Measurements from ENCODE around the gene IL34. TPM values are rescaled to one million over a fixed set of nuclear protein-coding genes. Genes with fewer than 3 reads are reported as not detected.

Gene IL34
- total RNA-seq, 1 experiment from 2014 or later = 0.35 TPM

DNA sequence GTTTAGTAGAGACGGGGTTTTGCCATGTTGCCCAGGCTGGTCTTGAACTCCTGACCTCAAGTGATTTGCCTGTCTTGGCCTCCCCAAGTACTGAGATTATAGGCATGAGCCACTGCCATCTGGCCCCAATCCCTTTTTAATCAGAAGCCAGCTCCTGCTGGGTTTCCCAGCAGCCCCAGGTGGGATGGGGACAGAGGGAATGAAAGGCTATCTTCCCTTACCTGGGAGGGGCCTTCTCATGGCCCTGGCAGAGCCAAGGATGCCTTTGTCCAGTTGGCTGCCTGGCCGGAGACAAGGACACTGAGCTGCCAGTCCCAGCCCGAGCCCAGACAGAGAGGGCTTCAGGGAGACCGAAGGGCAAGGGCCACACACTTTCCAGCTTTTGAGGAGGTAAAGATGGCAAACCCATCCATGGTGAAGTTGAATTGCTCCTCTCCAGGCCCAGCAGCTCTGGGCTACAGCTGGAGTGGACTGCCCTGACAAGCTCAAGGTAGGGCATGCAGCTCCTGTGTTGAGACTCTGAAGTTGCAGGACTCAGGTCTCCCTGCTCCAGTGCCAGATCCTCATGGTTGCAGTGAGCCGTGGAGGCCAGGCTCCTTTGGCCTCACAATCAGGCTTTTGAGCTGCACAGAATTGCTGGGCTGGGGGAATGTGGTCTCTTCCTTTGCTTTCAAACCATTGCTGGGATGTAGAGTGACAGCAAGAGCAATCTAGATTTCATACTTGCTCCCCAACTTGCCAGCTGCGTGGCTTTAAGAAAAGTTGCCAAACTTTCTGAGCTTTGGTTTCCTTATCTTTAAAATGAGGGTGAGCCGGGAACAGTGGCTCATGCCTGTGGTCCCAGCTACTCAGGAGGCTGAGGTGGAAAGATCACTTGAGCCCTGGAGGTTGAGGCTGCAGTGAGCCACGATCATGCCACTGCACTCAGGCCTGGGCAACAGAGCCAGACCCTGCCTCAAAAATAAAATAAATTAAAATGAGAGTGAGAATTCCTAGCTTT, 44.5 kb upstream of the IL34 start:
- H3K27me3 Mint-ChIP-seq (ENCODE audit: unreplicated experiment) = peaks cover 19% of the 10 kb centered on the region
- no peaks in the 10 kb centered on the region for H3K36me3 Mint-ChIP-seq (ENCODE audit: insufficient read depth, unreplicated experiment)
- CTCF ChIA-PET = interaction anchor here (0.6 kb wide), 1 partner anchor 1771 kb away, joined by 5 read pairs; no protein-coding TSS in a partner anchor
- H3K4me1 Mint-ChIP-seq (ENCODE audit: low read depth, unreplicated experiment) = no peaks in the 10 kb centered on the region
- intact Hi-C loops (cut with micrococcal nuclease; ENCODE audit: unreplicated experiment) = loop anchor here (10.0 kb wide), 1 partner anchor 53 kb away; no protein-coding TSS in a partner anchor
- no peak overlapping the region for H3K27ac Mint-ChIP-seq (ENCODE audit: unreplicated experiment)
- TF ChIP-seq, protein P1, sequence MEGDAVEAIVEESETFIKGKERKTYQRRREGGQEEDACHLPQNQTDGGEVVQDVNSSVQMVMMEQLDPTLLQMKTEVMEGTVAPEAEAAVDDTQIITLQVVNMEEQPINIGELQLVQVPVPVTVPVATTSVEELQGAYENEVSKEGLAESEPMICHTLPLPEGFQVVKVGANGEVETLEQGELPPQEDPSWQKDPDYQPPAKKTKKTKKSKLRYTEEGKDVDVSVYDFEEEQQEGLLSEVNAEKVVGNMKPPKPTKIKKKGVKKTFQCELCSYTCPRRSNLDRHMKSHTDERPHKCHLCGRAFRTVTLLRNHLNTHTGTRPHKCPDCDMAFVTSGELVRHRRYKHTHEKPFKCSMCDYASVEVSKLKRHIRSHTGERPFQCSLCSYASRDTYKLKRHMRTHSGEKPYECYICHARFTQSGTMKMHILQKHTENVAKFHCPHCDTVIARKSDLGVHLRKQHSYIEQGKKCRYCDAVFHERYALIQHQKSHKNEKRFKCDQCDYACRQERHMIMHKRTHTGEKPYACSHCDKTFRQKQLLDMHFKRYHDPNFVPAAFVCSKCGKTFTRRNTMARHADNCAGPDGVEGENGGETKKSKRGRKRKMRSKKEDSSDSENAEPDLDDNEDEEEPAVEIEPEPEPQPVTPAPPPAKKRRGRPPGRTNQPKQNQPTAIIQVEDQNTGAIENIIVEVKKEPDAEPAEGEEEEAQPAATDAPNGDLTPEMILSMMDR (IDR thresholded peaks at IDR 0.05; ENCODE audit: unreplicated experiment) = no peak
- no TSS peak for BruUV-seq (replicated peaks)
- DNase-seq = no peak
- H3K9me3 Mint-ChIP-seq (ENCODE audit: low read depth, unreplicated experiment) = no peaks in the 10 kb centered on the region
- H3K4me3 Mint-ChIP-seq (ENCODE audit: low read depth, unreplicated experiment) = no peak overlapping the region

DNA sequence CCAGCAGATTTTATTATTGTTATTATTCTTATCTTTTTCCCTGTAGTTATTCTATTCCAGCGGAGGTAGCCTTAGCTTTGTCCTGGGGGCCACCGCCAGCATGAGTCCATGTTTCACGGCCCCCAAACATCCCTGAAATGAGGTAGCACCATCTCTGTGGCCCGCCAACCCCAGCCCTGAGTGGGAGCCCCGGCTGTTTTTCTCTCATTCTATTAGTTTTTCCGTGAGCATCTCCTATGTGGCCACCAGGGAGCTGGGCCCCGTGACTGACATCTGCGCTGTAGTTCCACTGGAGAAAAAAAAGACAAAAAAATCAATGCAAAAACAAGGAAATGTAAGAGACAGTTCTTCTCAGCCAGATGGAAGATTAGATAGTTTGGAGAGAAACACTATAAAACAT, 43.5 kb upstream of the IL34 start:
- DNase-seq = no peak
- no peak overlapping the region for H3K27ac Mint-ChIP-seq (ENCODE audit: unreplicated experiment)
- intact Hi-C loops (cut with micrococcal nuclease; ENCODE audit: unreplicated experiment) = loop anchor here (10.0 kb wide), 1 partner anchor 52 kb away; no protein-coding TSS in a partner anchor
- CTCF ChIA-PET = interaction anchor here (1.2 kb wide), 1 partner anchor 12 kb away, joined by 7 read pairs; no protein-coding TSS in a partner anchor
- no peaks in the 10 kb centered on the region for H3K9me3 Mint-ChIP-seq (ENCODE audit: low read depth, unreplicated experiment)
- no peak overlapping the region for H3K4me3 Mint-ChIP-seq (ENCODE audit: low read depth, unreplicated experiment)
- H3K36me3 Mint-ChIP-seq (ENCODE audit: insufficient read depth, unreplicated experiment) = no peaks in the 10 kb centered on the region
- peaks cover 19% of the 10 kb centered on the region for H3K27me3 Mint-ChIP-seq (ENCODE audit: unreplicated experiment)
- no TSS peak for BruUV-seq (replicated peaks)
- TF ChIP-seq, protein P1 (IDR thresholded peaks at IDR 0.05; ENCODE audit: unreplicated experiment) = no peak
- no peaks in the 10 kb centered on the region for H3K4me1 Mint-ChIP-seq (ENCODE audit: low read depth, unreplicated experiment)

DNA sequence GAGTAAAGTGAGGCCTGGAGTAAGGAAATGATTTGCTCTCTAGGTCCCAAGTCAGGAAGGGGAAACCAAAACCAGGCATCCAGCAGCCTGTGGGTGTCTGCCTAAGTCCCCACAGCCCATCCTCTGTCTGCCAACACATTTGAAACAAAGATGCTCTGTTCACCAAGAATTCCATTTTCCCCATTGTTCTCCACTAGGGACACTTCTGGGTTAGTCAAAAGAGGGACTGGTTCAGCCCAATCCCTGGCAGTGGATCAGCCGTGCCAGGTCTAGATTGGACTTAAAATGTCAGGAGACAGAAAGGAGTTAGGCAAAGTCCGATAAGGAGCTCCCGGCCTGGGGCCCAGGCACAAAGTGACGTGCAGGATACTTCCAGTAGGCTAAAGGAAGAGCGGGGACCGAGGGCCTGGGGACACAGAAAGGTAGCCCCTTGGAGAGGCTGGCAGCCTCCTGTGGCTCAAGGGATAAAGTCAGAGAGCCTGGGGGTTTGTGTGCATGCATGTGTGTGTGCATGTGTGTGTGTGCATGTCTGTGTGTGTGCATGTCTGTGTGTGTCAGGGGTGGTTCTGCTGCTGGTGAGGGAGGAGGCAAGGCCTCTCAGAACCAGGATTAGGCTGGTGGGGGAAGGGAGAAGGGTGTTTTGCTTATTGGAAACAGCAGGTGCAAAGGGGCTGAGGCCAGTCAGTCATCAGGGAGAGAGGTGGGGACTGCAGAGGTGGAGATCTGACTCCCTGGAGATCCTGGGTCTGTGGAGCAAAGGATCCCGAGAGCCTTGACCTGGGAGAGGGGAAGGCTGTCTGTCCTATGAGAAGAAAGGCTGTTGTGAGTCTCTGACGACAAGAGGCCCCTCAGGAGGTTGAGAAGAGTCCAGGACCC, 41.7 kb upstream of the IL34 start:
- peaks cover 17% of the 10 kb centered on the region for H3K27me3 Mint-ChIP-seq (ENCODE audit: unreplicated experiment)
- BruUV-seq (replicated peaks) = no TSS peak
- H3K4me1 Mint-ChIP-seq (ENCODE audit: low read depth, unreplicated experiment) = no peaks in the 10 kb centered on the region
- H3K36me3 Mint-ChIP-seq (ENCODE audit: insufficient read depth, unreplicated experiment) = no peaks in the 10 kb centered on the region
- TF ChIP-seq, protein P1 (IDR thresholded peaks at IDR 0.05; ENCODE audit: unreplicated experiment) = no peak
- intact Hi-C loops (cut with micrococcal nuclease; ENCODE audit: unreplicated experiment) = loop anchor here (10.0 kb wide), 1 partner anchor 50 kb away; no protein-coding TSS in a partner anchor
- no peak overlapping the region for H3K4me3 Mint-ChIP-seq (ENCODE audit: low read depth, unreplicated experiment)
- no peaks in the 10 kb centered on the region for H3K9me3 Mint-ChIP-seq (ENCODE audit: low read depth, unreplicated experiment)
- CTCF ChIA-PET = no interaction called here
- DNase-seq = no peak
- H3K27ac Mint-ChIP-seq (ENCODE audit: unreplicated experiment) = no peak overlapping the region

DNA sequence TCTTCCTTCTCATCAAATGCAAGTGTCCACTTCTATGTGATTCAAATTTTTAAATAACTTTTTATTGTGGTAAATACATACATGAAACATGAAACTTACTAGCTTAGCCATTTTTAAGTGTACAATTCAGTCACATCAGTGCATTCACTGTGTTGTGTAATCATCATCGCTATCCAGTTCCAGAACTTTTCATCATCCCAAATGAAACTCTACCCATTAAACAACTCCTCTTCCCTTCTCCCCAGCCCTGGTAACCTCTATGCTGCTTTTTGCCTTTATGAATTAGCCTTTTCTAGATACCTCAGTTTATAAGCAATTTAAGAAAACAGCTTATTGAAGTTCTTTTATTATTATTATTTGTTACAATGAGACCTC, 41.1 kb upstream of the IL34 start:
- H3K27me3 Mint-ChIP-seq (ENCODE audit: unreplicated experiment) = peaks cover 11% of the 10 kb centered on the region
- intact Hi-C loops (cut with micrococcal nuclease; ENCODE audit: unreplicated experiment) = loop anchor here (10.0 kb wide), 1 partner anchor 50 kb away; no protein-coding TSS in a partner anchor
- H3K9me3 Mint-ChIP-seq (ENCODE audit: low read depth, unreplicated experiment) = no peaks in the 10 kb centered on the region
- CTCF ChIA-PET = no interaction called here
- DNase-seq = no peak
- TF ChIP-seq, protein P1 (IDR thresholded peaks at IDR 0.05; ENCODE audit: unreplicated experiment) = no peak
- no peak overlapping the region for H3K27ac Mint-ChIP-seq (ENCODE audit: unreplicated experiment)
- BruUV-seq (replicated peaks) = no TSS peak
- no peaks in the 10 kb centered on the region for H3K36me3 Mint-ChIP-seq (ENCODE audit: insufficient read depth, unreplicated experiment)
- H3K4me1 Mint-ChIP-seq (ENCODE audit: low read depth, unreplicated experiment) = no peaks in the 10 kb centered on the region
- no peak overlapping the region for H3K4me3 Mint-ChIP-seq (ENCODE audit: low read depth, unreplicated experiment)
